HepG2 (cell line): ENCODE measurements around the gene NHSL1. TPM values are rescaled to one million over a fixed set of nuclear protein-coding genes. Genes with fewer than 3 reads are reported as not detected.
A peak's percentile ranks its signal among the peaks of the same experiment; 100 is the strongest.

Experiments
- GATA4 ChIP-seq: sonication (generic); IDR thresholded peaks from 2 replicates; pipeline ENCODE4 v1.6.1; 2016; ENCODE audit warnings: antibody characterized with exemption, low read depth, borderline replicate concordance
- HNF4A ChIP-seq: sonication (generic); formaldehyde crosslinking; IDR thresholded peaks from 2 replicates; pipeline ENCODE4 v1.4.0; 2020; ENCODE audit warnings: missing genetic modification reagents
- RBM22 ChIP-seq: fragments of 200-400 bp; formaldehyde crosslinking; optimal IDR thresholded peaks from 2 replicates; pipeline ENCODE3; 2017; ENCODE audit warnings: mild to moderate bottlenecking, low read length, moderate library complexity
- RORA ChIP-seq: sonication (generic); formaldehyde crosslinking; IDR thresholded peaks from 2 replicates; pipeline ENCODE4 v1.5.0; 2020; ENCODE audit warnings: mild to moderate bottlenecking, missing genetic modification reagents, moderate library complexity
- STAT6 ChIP-seq: sonication (generic); formaldehyde crosslinking; IDR thresholded peaks from 2 replicates; pipeline ENCODE4 v1.4.0; 2020; ENCODE audit warnings: missing genetic modification reagents, mild to moderate bottlenecking, borderline replicate concordance
- TRIM22 ChIP-seq: fragments of 450-650 bp; IDR thresholded peaks from 2 replicates; pipeline ENCODE4 v1.6.1; 2017
- YEATS4 ChIP-seq: sonication (generic); formaldehyde crosslinking; IDR thresholded peaks from 2 replicates; pipeline ENCODE4 v1.4.0; 2020; ENCODE audit warnings: missing genetic modification reagents, borderline replicate concordance
- ZBTB1 ChIP-seq: sonication (generic); formaldehyde crosslinking; IDR thresholded peaks from 2 replicates; pipeline ENCODE4 v1.4.0; 2020; ENCODE audit warnings: missing genetic modification reagents, borderline replicate concordance
- ZC3H13 ChIP-seq: sonication (generic); formaldehyde crosslinking; IDR thresholded peaks from 2 replicates; pipeline ENCODE4 v1.8.1; 2023; ENCODE audit warnings: mild to moderate bottlenecking, missing genetic modification reagents, moderate library complexity
- ZNF331 ChIP-seq: sonication (generic); formaldehyde crosslinking; IDR thresholded peaks from 2 replicates; pipeline ENCODE4 v1.4.0; 2020; ENCODE audit warnings: missing genetic modification reagents
- ZNF343 ChIP-seq: sonication (generic); formaldehyde crosslinking; IDR thresholded peaks from 2 replicates; pipeline ENCODE4 v1.4.0; 2020; ENCODE audit warnings: mild to moderate bottlenecking, missing genetic modification reagents
- ZNF407 ChIP-seq: sonication (generic); formaldehyde crosslinking; IDR thresholded peaks from one replicate; pipeline ENCODE4 v1.5.1; 2020; ENCODE audit warnings: mild to moderate bottlenecking, missing genetic modification reagents; ENCODE audit errors: not compliant biosample characterization
- ZNF556 ChIP-seq: sonication (generic); formaldehyde crosslinking; IDR thresholded peaks from 2 replicates; pipeline ENCODE4 v1.4.0; 2020; ENCODE audit warnings: mild to moderate bottlenecking, missing genetic modification reagents, borderline replicate concordance
- ZNF562 ChIP-seq: sonication (generic); formaldehyde crosslinking; IDR thresholded peaks from 2 replicates; pipeline ENCODE4 v1.8.0; 2022; ENCODE audit warnings: missing genetic modification reagents, borderline replicate concordance
- ZNF607 ChIP-seq: sonication (generic); formaldehyde crosslinking; IDR thresholded peaks from 2 replicates; pipeline ENCODE4 v1.5.1; 2020; ENCODE audit warnings: missing genetic modification reagents, mild to moderate bottlenecking, borderline replicate concordance
- ZNF670 ChIP-seq: sonication (generic); formaldehyde crosslinking; IDR thresholded peaks from 2 replicates; pipeline ENCODE4 v1.8.0; 2022; ENCODE audit warnings: mild to moderate bottlenecking, missing genetic modification reagents, borderline replicate concordance
- ZSCAN12 ChIP-seq: sonication (generic); formaldehyde crosslinking; IDR thresholded peaks from 2 replicates; pipeline ENCODE4 v1.9.0; 2021; ENCODE audit warnings: mild to moderate bottlenecking, missing genetic modification reagents
- ZSCAN30 ChIP-seq: sonication (generic); formaldehyde crosslinking; IDR thresholded peaks from 2 replicates; pipeline ENCODE4 v1.5.0; 2020; ENCODE audit warnings: mild to moderate bottlenecking, missing genetic modification reagents
- polyA plus RNA-seq, 8 experiments: library from polyadenylated mRNA; depleted of rRNA in 3 of 8; stranded (reverse) in 7 of 8; unstranded in 1 of 8; fragments of >200 nt; fragmentation: Illumina TruSeq in 4 of 8; extraction: Trizol in 4 of 8; gene quantifications; 2 replicates each; pipeline versions ENCODE4 v1.2.1 to v1.2.3, GENCODE V29; 2011 to 2016; ENCODE audit warnings: low read depth in 4 of 8, missing spikeins in 1 of 8, mixed read lengths in 1 of 8; ENCODE audit not compliant: insufficient read depth in 1 of 8
- total RNA-seq, 5 experiments: library from RNA; depleted of rRNA; stranded (reverse); fragments of >200 nt; fragmentation: Illumina TruSeq; extraction: Trizol; gene quantifications; 2 replicates each; pipeline ENCODE4 v1.2.3, GENCODE V29; 2016; ENCODE audit warnings: low read depth in 1 of 5

Gene NHSL1
- total and polyA plus RNA-seq, 2 of the 13 experiments (the other 11 are each of a cell fraction or from before 2014, with no cell fraction given), result 24.9 to 53.6 TPM

GRCh38 chr6:138499303-138500018 lies at the start of gene NHSL1 (continued):
- no peak for TF ChIP-seq ZNF407 (CRISPR knock-in tag)
- TF ChIP-seq ZSCAN30 (CRISPR knock-in tag), result no peak
- no peak for TF ChIP-seq ZNF562 (CRISPR knock-in tag)
- no peak for TF ChIP-seq TRIM22
- TF ChIP-seq ZNF670, result no peak
- no peak; the same call in 1 of the 2 replicates for TF ChIP-seq ZNF331 (CRISPR knock-in tag)
- TF ChIP-seq GATA4, result no peak
- TF ChIP-seq ZSCAN12, result no peak
- no peak for TF ChIP-seq ZBTB1 (CRISPR knock-in tag)
- TF ChIP-seq YEATS4 (CRISPR knock-in tag), result peak; percentile 70
- peak; percentile 78 for TF ChIP-seq RBM22
- TF ChIP-seq ZNF343 (CRISPR knock-in tag), result 0 out of 2 replicates have a peak, but pooled peaks have one; percentile 58
- TF ChIP-seq STAT6, result no peak
- TF ChIP-seq ZC3H13, result no peak
- peak; percentile 59 for TF ChIP-seq HNF4A (CRISPR knock-in tag)
- no peak for TF ChIP-seq ZNF607 (CRISPR knock-in tag)
- no peak; the same call in 1 of the 2 replicates for TF ChIP-seq ZNF556 (CRISPR knock-in tag)
- no peak for TF ChIP-seq RORA (CRISPR knock-in tag)
